22Rv1 (cell line): ENCODE measurements around the gene CAPN3.

Source experiments
- CTCF ChIP-seq: fragments of 450-650 bp; IDR thresholded peaks from 2 replicates; pipeline ENCODE4 v1.5.1; 2017; ENCODE audit warnings: mild to moderate bottlenecking
- ZFX ChIP-seq: fragments of 450-650 bp; IDR thresholded peaks from 2 replicates; pipeline ENCODE4 v1.6.1; 2017; ENCODE audit warnings: antibody characterized with exemption, borderline replicate concordance

GRCh38 chr15:42354824-42355223, 4.5 kb upstream of the CAPN3 start:
- TF ChIP-seq CTCF (no peak), ZFX (no peak)
